Heart left ventricle (tissue), 16 donors: Measurements from ENCODE around the gene FAT2. TPM values are rescaled to one million over a fixed set of nuclear protein-coding genes. Genes with fewer than 3 reads are reported as not detected.
A peak's percentile ranks its signal among the peaks of the same experiment; 100 is the strongest.

Experiments
- ATAC-seq, 4 donors: fragments of 200-7000 bp; cut with Tn5 transposase; one replicate each; pipeline ENCODE4 v1.9.1; 2020 to 2022; ENCODE audit warnings: moderate library complexity in 4 of 4, mild to moderate bottlenecking in 3 of 4, moderate number of reproducible peaks in 1 of 4
- DNase-seq, 5 donors: peaks; one replicate each; pipeline ENCODE4 v3.0.0-alpha.2; 2020
- H3K27ac ChIP-seq, 12 donors: fragments of 200-600 bp; sonication (generic) in 4 of 12; one replicate each; pipeline versions ENCODE4 v1.5.0 to v1.8.0; 2016 to 2022; ENCODE audit warnings: mild to moderate bottlenecking in 2 of 12
- H3K27me3 ChIP-seq, 9 donors: fragments of 200-600 bp; sonication (generic) in 2 of 9; one replicate each; pipeline versions ENCODE4 v1.5.1 to v1.8.0; 2016 to 2022; ENCODE audit warnings: mild to moderate bottlenecking in 3 of 9
- H3K36me3 ChIP-seq, 9 donors: fragments of 200-600 bp; sonication (generic) in 2 of 9; one replicate each; pipeline versions ENCODE4 v1.5.0 to v1.8.0; 2018 to 2022; ENCODE audit warnings: mild to moderate bottlenecking in 2 of 9
- H3K4me1 ChIP-seq, 12 donors: fragments of 200-600 bp; sonication (generic) in 4 of 12; one replicate each; pipeline versions ENCODE4 v1.5.0 to v1.8.0; 2016 to 2022; ENCODE audit warnings: mild to moderate bottlenecking in 3 of 12
- H3K4me3 ChIP-seq, 12 donors: fragments of 200-600 bp; sonication (generic) in 4 of 12; one replicate each; pipeline versions ENCODE4 v1.5.0 to v1.8.0; 2017 to 2022; ENCODE audit warnings: mild to moderate bottlenecking in 9 of 12, moderate library complexity in 4 of 12
- H3K9me3 ChIP-seq, 12 donors: fragments of 200-600 bp; sonication (generic) in 4 of 12; one replicate each; pipeline versions ENCODE4 v1.5.0 to v1.8.0; 2016 to 2022; ENCODE audit warnings: mild to moderate bottlenecking in 1 of 12
- CTCF ChIP-seq, 12 donors: fragments of 200-600 bp; sonication (generic) in 4 of 12; IDR thresholded peaks; one replicate each; pipeline versions ENCODE4 v1.5.0 to v1.8.0; 2018 to 2022; ENCODE audit warnings: antibody characterized with exemption in 12 of 12, mild to moderate bottlenecking in 5 of 12
- POLR2A ChIP-seq, 2 donors: fragments of 450-650 bp; IDR thresholded peaks; one replicate each; pipeline ENCODE4 v1.6.1; 2017; ENCODE audit warnings: antibody characterized with exemption in 2 of 2, mild to moderate bottlenecking in 2 of 2, moderate library complexity in 2 of 2
- WGBS, 4 donors: extraction: QIAGEN DNeasy Blood & Tissue Kit in 2 of 4; methylation state at CpG; one replicate each; pipeline versions ENCODE4 v1.1.5 to v1.1.7; 2013 to 2018; 5-methylcytosine and 5-hydroxymethylcytosine counted together
- intact Hi-C, 10 donors: fragments of 100-400 bp; cut with DNase I; formaldehyde crosslinking; loops; one replicate each; pipeline versions ENCODE4 v1.11.1 to v1.14.2; 2022
- polyA plus RNA-seq, 2 donors: library from polyadenylated mRNA; stranded (reverse); fragments of 200-250 nt; gene quantifications; one replicate each; pipeline ENCODE4 v1.2.3, GENCODE V29; 2013
- total RNA-seq, 9 donors: library from RNA; depleted of rRNA in 2 of 9; stranded (reverse); fragments of >200 nt in 2 of 9; fragmentation: NEBNext Ultra II Directional in 3 of 9; extraction: Animal tissue kit (Norgen Biotek cat#: 25700) in 3 of 9; gene quantifications; one replicate each; pipeline versions ENCODE4 v1.1.0 to v1.2.4, GENCODE V29; 2016 to 2023
- donor health status: ischemic (EF 13 %, LVEDD 7.1; RV severe dilation, severe dysfunction).
- donor health status: healthy with polysubstance abuse.
- donor health status: DM: no; HTN: yes; CAD: no.
- donor health status: DM: no; HTN: no; CAD: no.
- donor health status: ischemic (EF 25% LVEDD 6.9; RV normal size, moderate dysfunction).
- donor health status: ischemic (EF 25% LVEDD 5.7; RV mildly dilated, moderate dysfunction).
- donor health status: healthy.
- donor health status: DM: yes; HTN: yes; CAD: no.
- donor health status: ischemic (EF 35%, LVEDD 5.7; RV mildly dilated, moderate dysfunction).
- donor health status: nonischemic (EF 11% LVEDD 7.7; RV severe dilation, severe dysfunction).
- donor health status: DM: yes; HTN: yes; CAD: no.
- donor health status: PGD.
- donor health status: ischemic (EF 29% LVEDD 5.4; RV normal size, mild dysfunction).
- donor health status: nonischemic (EF 23%, LVEDD 6.1; RV moderate dilation, normal function).

The FAT2 gene
- total and polyA plus RNA-seq, 11 donors, result 0.01 to 0.18 (median 0.04) TPM; not detected in 3

GRCh38 chr5:151633892-151634291, 42.8 kb upstream of the FAT2 start:
- H3K4me3 ChIP-seq, result no peak overlapping the region
- WGBS, 4 donors, result 85 to 100% (median 87%) methylated on average over 1 of the region's 1 CpG
- TF ChIP-seq CTCF (IDR thresholded peaks at IDR 0.05) (no peak), POLR2A (IDR thresholded peaks at IDR 0.05) (no peak)
- no peaks in the 10 kb centered on the region for H3K9me3 ChIP-seq
- H3K27ac ChIP-seq, result no peak overlapping the region
- H3K27me3 ChIP-seq, result peaks cover 0 to 6% (median 0%) of the 10 kb centered on the region in 9 donors
- DNase-seq, result no peak
- intact Hi-C loops, result no loop called here
- peaks cover 0 to 13% (median under 1%) of the 10 kb centered on the region in 12 donors for H3K4me1 ChIP-seq
- no peak for ATAC-seq
- no peaks in the 10 kb centered on the region for H3K36me3 ChIP-seq

GRCh38 chr5:151632941-151633340, 41.8 kb upstream of the FAT2 start:
- Histone ChIP-seq H3K9me3 (no peaks in the 10 kb centered on the region), H3K36me3 (no peaks in the 10 kb centered on the region), H3K27me3 (peaks cover 0 to 6% (median 0%) of the 10 kb centered on the region in 9 donors), H3K27ac (no peak overlapping the region), H3K4me3 (no peak overlapping the region), H3K4me1 (peaks cover 0 to 21% (median 6%) of the 10 kb centered on the region in 12 donors)
- WGBS, 4 donors, result 61 to 89% (median 83%) methylated on average over 8 of the region's 8 CpGs
- DNase-seq (no peak), ATAC-seq (peak in 2 of 4 donors; percentile 32 to 40)
- TF ChIP-seq POLR2A (IDR thresholded peaks at IDR 0.05) (no peak), CTCF (IDR thresholded peaks at IDR 0.05) (no peak)
- intact Hi-C loops, result no loop called here

- Histone ChIP-seq H3K4me3 (no peak overlapping the region), H3K27ac (no peak overlapping the region), H3K4me1 (peaks cover 0 to 25% (median 7%) of the 10 kb centered on the region in 12 donors), H3K9me3 (no peaks in the 10 kb centered on the region), H3K27me3 (peaks cover 0 to 6% (median 0%) of the 10 kb centered on the region in 9 donors), H3K36me3 (no peaks in the 10 kb centered on the region)
- intact Hi-C loops, result no loop called here
- TF ChIP-seq CTCF (IDR thresholded peaks at IDR 0.05) (no peak), POLR2A (IDR thresholded peaks at IDR 0.05) (no peak)
- DNase-seq, result peak; percentile 33 to 75 (median 60)
- ATAC-seq, result peak; percentile 72 to 84 (median 80)
- 60 to 76% (median 62%) methylated on average over 13 to 15 of the region's 15 CpGs for WGBS, 4 donors
Observed at GRCh38 chr5:151632524-151632923, 41.4 kb upstream of the FAT2 start.

- ATAC-seq, result no peak
Observed at GRCh38 chr5:151631941-151632340, 40.8 kb upstream of the FAT2 start.

More at GRCh38 chr5:151631941-151632340, 40.8 kb upstream of the FAT2 start:
- no peak for DNase-seq
- 92 to 97% (median 93%) methylated on average over 5 of the region's 5 CpGs for WGBS, 4 donors
- H3K27ac ChIP-seq, result no peak overlapping the region
- H3K27me3 ChIP-seq, result peaks cover 0 to 6% (median 0%) of the 10 kb centered on the region in 9 donors
- TF ChIP-seq CTCF (IDR thresholded peaks at IDR 0.05) (no peak), POLR2A (IDR thresholded peaks at IDR 0.05) (no peak)
- H3K36me3 ChIP-seq, result no peaks in the 10 kb centered on the region
- peaks cover 0 to 25% (median 8%) of the 10 kb centered on the region in 12 donors for H3K4me1 ChIP-seq
- H3K9me3 ChIP-seq, result no peaks in the 10 kb centered on the region
- H3K4me3 ChIP-seq, result no peak overlapping the region
- intact Hi-C loops, result no loop called here
